NCI-H524 (cell line): ENCODE measurements around the gene MBOAT2.
"Not testable (repeated sequence)": the region's sequence is repeated elsewhere in the genome, so short reads cannot be mapped to it uniquely, and the experiment has no call there.

Experiments used
- DNase-seq, 2 experiments: peaks; one replicate each; lab custom pipeline; 2025; lab: John Stamatoyannopoulos, UW

The MBOAT2 gene

DNA sequence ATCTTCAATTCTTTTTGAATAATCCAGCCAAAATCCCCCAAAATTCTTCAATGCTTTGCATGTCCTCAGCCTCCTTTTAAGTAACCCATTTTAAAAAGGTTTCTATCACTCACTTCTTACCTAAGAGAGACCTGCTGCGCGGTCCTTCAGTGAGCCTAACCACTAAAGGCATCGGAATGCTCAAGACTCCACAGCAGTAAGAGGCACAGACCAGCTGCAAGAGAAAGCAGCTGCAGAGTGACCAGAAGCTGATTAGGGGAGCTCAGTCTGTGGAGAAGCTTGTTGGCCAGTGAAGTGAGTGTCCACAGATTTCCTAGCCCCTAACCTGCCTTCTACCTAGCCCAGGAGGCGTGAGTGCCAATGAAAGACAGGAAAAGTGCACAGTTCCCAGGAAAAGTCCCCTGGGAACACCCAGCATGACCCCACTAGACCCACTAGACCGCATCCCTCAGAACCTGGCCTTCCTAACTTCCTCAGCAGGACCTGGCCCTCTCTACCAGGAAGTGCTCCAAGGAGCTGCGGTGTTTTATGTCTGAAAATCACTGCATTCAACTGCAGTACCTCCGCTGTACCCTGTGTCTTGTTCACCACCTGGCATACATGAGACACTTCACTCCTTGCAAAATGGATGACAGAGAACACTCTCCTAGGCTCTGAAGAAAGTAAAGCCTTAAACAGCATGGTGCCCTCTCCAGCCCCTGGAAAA lies 10.1 kb downstream of the MBOAT2 start:
- no peak for DNase-seq

DNA sequence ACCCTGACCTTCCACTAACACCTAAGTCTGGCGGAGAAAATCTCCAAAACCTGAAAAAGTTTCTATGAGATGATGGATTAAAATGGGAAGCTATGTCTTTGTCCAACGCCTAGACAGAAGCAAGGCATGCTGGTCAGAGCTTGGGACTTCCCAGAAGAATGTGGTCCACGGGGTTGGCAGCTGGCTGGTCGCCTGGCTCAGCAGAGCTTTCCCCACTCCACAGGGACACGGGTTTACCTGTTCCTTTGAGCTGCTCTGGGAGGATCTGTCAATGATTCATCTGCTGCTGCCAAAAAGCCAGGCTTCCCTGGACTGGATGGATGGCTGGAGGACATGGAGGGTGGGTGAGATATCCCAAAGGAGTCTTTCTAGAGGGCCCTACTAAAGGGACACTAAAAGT lies 10.8 kb downstream of the MBOAT2 start:
- DNase-seq: no peak

DNA sequence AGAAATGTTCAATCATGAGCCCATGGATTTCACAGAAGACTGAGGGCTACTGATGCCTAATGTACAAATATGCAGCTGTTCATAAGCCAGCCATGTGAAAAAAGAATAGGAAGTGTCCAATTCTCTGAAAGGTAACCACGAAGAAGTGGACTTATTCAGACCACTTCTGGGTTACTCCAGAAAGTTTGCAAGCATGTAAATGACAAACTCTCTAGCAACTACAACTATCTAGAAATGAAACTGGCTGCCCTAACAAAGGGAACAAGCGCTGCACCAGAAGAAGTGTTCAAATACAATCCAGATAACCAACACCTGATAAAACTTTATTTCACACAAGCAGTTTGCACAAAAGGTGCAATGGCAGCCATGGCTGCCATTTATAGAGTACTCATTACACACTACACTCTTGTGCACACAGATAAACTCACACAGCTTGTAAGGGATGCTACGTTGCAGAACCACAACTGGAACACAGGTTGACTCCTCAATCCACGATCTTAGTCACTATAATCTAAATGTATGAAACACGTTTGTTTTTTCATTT lies 13.9 kb downstream of the MBOAT2 start:
- DNase-seq: no peak

DNA sequence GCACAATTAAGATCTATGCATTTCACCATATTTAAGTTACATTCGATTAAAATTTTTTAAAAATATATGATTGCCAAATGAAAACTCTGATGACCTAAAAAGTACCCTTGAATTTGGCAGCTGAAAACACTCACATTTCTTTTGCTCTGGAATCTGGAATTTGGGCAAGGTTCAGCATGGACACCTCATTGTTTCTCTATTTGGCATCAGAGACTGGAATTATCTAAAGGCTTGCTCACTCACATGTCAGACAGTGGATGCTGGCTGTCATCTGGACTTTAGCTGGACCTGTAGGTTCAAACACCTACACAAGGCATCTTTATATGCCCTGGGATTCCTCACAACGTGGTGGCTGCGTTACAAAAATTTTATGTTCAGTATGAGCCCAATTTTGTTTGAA lies 16.1 kb downstream of the MBOAT2 start:
- DNase-seq: no peak

DNA sequence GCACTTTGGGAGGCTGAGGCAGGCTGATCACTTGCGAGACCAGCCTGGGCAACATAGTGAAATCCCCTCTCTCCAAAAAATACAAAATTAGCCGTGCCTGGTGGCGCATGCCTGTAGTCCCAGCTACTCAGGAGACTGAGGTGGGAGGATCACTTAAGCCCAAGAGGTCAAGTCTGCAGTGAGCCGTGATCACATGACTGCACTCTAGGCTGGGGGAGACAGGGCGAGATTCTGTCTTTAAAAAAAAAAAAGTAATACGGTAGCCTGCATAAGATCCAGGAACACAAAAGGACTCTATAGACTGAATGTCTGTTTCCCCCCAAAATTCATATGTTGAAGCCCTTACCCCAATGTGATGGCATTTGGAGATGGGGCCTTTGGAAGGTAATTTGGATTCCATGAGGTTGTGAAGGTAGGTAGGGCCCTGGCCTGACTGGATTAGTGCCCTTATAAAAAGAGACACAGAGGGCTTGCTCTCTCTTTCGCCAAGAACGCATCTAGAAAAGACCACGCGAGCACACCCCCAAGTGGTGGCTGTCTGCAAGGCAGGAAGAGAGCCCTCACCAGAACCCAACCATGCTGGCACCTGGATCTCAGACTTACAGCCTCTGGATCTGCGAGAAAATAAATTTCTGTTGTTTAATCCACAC lies 17.0 kb downstream of the MBOAT2 start:
- no peak for DNase-seq

DNA sequence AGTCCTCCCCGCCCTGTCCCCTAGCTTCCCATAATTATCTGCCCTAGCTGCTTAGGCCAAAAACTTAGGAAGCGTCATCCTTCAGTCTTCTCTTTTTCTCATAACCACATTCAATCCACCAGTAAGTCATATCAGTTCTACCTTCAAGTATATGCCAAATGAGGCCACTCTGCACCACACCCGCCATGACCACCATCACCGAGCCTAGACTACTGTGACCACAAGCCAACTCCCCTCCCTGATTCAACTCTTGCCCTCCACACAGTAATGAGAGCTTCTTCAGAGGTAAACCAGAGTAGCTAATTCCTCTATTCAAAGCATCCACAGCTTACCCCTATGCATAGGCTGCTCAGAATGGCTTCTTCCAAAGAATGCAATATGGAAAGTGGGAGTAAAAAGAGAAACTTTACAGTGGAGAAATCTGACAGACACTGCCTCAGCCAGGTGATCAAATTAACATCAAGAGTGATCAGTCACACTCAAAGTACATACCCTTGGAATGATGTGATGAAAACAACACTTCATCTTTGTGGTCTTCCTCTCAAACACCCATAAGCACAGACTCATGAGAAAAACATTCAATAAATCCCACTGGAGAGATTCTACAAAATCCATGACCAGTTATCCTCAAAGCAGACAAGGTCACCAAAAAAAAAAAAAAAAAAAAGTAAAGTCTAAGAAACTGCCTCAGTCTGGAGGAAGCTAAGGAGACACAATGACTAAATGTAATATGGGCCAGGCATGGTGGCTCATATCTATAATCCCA lies 17.7 kb downstream of the MBOAT2 start:
- DNase-seq: no peak

DNA sequence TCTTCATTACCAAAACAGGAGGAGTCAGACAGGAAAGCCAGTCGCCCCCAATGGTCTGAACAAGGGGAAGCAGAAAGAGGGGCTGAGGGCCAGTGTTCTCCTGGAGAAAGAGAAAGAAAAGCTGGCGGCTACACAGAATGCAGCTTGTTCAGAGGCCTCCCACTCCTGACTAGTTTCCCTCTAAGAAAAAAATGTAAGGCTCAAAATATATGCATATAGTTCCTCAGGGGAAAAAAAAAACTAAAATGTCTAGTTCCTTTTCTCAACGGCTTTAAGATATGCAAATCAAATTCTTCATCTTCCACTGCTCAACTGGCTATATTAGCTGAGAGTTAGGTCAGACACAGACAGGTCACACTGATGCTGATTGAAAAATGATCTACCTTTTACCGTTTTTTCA lies 18.6 kb downstream of the MBOAT2 start:
- no peak for DNase-seq

DNA sequence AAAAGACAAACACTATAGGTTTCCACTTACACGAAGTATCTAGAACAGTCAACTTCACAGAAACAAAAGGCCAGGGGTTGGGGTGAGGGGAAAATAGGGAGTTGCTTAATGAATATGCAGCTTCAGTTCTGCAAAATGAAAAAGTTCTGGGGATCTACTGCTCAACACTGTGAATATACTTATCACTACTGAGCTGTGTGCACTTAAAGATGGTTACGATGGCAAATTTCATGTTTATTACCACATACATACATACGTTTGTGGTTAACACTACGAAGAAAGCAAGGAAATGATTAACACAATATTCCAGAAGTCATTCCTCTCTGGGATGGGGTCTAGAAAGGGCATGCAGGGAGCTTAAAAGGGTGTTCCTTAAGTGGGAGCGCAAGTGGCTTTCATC lies 19.3 kb downstream of the MBOAT2 start:
- DNase-seq: no peak

DNA sequence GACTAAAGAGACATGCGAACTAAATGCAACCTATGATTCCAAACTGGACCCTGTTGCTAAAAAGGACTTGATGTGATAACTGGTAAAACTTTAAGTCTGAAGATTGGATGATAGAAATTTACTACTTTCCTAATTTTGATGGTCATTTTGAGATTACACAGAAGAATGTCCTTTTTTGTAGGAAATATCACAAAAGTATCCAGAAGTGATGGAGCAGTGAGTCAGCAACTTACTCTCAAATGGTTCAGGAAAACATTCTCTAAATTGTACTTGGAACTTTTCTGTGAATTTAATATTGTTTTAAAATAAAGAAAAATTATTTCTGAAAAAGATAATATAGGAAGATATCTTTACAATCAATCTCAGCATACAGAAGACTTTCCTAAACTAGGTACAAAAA lies 19.9 kb downstream of the MBOAT2 start:
- no peak for DNase-seq

DNA sequence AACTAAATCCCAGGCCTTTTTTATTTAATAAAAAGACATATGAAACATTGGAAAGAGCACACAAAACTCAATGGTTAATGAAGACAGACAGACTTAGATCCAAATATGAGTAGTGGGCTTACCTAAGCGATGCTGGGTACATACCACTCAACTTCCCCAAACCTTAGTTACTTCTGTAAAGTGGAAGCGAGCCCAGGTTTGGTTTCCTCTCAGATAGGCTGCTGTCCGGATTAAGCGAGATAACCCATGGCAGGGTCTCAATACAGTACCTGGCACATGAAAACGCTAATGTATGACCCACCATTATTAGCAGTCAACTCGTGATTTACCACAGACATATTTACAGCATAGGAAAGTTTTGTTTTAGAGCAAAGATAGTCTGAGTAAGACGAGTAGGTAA lies 21.6 kb downstream of the MBOAT2 start:
- no peak for DNase-seq

DNA sequence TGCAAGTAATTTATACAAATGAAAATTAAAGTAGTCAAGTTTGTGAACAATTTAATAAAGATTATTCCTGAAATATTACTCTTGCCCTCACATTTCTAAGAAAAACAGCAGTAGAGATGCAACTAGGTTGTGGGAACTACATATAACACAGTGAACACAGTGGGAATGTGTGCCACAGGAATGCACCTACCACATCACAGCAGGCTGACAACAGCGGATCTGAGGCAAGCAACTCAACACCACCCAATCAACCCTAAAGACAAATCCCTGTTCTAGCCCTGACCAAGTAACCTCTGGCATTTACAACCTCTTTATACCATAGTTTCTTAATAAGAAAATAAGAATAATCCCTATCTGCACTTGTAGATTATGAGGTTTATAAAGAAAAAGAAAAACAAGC lies 23.4 kb downstream of the MBOAT2 start:
- no peak for DNase-seq

DNA sequence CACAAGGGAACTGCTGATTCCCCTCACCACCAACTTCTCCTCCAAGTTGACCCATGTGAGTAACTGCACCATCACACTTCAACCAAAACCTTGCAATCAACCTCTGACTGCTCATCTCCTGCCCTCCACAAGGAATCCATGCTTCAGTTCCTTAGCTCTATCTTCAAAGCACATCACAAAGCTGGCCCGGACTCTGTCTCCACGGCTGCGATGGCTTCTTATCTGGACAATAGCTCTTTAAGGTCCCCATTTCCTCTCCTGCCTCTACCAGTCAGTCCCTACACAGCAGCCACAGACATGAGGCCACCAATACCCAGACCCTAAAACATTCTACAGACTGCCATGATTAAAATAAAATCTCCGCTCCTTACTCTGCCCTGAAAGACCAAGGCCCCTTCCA lies 25.7 kb downstream of the MBOAT2 start:
- no peak for DNase-seq

DNA sequence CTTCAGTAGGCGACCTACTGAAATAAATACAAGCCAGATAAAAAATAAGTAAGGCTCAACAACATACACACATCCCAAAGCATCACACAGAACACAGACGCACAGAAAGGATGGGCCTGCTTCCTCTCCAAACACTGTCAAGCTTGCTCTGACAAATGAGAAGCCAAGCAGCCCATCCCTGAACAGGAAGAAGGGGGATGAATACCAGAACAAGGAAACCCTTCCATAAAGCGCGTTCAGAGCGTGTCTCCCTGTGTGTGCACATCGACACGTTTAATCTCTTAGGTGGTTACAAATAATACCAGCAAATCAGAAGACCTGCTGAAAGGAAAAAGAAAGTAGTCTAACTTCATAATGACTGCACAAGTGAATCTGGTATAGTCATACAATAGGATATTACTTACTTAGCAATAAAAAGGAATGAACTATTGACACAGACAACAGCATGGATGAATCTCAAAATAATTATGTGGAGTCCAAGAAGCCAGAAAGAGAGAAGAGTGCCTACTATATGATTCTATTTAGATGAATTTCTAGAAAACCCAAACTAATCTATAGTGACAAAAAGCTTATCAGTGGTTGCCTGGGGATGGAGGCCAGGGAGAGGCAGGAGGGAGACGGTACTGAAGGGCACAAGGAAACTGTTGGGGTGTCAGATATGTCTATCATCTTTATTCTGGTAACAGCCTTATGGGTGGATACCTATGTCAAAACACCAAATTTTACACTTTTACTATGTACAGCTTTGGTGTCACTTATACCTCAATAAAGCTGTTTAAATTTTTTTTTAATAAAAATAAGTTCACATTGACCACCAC lies 26.8 kb downstream of the MBOAT2 start:
- no peak for DNase-seq

DNA sequence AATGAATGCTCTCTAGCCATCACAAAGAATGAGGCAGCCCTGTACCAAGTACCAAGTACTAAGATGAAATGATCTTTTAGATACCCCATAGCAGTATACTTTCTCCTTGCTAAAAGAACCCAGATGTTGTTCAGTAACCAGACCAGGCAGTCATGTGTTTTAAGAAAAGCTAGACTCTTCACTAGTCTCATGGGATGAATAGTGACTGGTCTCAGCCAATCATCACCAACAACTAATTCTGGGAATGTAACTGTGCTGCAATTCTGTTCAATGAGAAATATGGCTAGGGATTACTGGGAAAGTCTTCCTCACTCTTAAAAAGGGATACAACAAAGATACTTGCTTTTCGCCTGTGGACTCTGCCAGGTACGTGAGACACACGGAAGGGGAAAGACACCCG lies 29.5 kb downstream of the MBOAT2 start:
- no peak for DNase-seq

DNA sequence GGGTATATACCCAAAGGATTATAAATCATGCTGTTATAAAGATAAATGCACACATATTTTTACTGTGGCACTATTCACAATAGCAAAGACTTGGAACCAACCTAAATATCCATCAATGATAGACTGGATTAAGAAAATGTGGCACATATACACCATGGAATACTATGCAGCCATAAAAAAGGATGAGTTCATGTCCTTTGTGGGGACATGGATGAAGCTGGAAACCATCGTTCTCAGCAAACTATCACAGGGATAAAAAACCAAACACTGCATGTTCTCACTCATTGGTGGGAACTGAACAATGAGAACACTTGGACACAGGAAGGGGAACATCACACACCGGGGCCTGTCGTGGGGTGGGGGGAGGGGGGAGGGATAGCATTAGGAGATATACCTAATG lies 30.5 kb downstream of the MBOAT2 start:
- not testable (repeated sequence) for DNase-seq

DNA sequence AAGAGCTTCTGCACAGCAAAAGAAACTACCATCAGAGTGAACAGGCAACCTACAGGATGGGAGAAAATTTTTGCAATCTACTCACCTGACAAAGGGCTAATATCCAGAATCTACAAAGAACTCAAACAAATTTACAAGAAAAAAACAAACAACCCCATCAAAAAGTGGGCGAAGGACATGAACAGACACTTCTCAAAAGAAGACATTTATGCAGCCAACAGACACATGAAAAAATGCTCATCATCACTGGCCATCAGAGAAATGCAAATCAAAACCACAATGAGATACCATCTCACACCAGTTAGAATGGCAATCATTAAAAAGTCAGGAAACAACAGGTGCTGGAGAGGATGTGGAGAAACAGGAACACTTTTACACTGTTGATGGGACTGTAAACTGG lies 30.9 kb downstream of the MBOAT2 start:
- not testable (repeated sequence) for DNase-seq

DNA sequence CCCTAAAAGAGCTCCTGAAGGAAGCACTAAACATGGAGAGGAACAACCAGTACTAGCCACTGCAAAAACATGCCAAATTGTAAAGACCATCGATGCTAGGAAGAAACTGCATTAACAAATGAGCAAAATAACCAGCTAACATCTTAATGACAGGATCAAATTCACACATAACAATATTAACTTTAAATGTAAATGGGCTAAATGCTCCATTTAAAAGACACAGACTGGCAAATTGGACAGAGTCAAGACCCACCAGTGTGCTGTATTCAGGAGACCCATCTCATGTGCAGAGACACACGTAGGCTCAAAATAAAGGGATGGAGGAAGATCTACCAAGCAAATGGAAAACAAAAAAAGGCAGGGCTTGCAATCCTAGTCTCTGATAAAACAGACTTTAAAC lies 34.1 kb downstream of the MBOAT2 start:
- not testable (repeated sequence) for DNase-seq

DNA sequence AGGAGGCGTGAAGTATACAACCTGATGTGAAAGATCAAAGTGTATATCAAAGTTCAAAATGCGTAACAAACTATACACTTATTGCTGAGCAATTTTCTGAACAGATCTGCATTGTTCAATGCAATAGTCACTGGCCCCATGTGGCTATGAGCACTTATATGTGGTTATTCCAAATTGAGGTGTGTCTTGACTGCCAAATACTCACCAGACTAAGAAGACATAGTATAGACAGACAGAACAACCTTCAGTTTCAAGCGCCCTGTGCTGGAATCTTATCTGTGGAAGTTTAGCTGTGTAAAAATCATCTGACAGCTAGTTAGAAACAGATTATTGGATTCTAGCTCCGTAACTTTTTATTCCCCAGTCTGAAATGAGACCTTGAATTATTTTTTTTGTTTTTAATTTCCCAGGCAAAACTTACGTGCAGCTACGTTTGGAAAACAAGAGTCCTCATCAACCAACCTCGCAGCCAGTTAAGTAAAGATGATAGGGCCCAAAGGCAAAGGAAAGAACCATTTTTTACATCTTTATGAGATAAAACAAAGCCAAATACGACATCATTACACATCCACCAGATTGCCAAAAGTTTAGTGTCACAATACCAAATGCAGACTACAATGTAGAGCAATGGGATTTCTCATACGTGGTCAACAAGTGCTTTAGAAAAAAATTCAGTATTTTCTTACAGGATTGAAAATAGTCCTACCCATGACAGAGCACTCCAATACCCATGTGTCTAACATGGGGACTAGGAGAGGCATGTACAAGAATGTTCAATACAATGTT lies 37.2 kb downstream of the MBOAT2 start:
- no peak for DNase-seq

DNA sequence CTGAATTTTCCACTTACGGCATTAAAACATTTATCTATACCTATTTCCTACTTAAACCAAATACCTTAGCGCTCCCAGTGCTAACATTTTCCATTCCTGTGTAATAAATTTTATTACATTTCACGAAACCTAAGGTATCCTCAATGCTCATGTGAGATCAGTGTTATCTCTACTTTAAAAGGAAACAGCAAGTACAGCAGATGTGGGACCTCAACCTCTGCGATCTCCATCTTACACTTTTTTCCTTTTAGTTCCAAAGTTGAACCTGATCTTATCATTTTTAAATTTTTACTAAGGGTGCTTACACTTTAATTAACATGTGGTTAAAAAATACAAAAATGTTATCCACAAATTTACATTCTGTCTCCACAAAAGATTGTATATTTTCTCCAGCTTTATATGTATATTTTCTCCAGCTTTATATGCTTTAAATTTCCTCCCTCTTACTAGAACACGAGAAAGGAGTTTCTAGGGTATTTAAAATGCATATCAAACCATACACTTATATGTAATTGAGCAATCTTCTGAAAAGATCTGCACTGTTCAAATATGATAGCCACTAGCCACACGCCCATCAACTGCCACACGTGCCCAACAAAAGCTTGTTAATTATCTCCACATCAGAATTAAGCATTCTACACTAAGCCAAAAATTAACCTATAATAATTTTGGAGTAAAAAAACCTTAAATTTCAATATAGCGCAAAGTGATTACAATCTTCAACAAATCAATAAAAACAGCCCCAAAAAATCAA lies 38.1 kb downstream of the MBOAT2 start:
- DNase-seq: no peak

DNA sequence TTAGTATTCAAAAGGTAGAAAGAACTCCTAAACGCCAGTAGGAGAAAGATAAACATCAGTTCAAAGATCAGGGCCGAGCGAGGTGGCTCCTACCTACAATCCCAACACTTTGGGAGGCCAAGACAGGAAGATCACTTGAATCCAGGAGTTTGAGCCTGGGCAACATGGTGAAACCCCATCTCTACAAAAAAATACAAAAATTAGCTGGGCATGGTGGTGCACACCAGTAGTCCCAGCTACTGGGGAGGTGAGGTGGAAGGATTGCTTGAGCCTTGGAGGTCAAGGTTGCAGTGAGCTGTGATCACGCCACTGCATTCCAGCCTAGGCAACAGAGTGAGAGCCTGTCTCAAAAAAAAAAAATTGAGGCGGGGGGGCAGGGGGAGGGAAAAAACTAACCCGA lies 40.6 kb downstream of the MBOAT2 start:
- DNase-seq: no peak

DNA sequence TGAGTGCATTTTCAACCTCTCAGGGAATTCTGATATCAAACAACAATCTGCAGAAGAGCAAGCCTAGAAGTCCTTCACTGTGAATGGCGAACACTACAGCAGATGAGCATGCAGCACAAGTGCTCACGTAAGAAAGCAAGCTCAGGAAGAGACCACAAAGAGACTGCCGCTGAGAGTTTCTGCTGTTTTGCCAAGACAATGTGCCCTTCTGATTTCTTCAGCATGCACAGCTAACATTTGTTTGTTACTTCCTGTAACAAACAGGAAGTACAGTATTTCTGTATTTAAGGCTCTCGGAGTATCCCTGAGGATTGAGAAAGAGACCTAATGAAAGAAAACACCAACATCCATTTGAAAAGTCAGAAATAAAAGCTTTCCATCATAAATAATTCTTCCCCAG lies 45.9 kb downstream of the MBOAT2 start:
- no peak for DNase-seq
